Fibroblast of lung (primary cell): ENCODE data around the gene CLEC16A.

ENCODE experiments used
- EZH2 ChIP-seq: IDR thresholded peaks from 2 replicates; pipeline ENCODE4 v1.5.1; 2012; ENCODE audit warnings: low read length, control low read depth, mild to moderate bottlenecking; ENCODE audit errors: missing control alignments
- TF ChIP-seq, protein P1 (sequence below), 2 donors: IDR thresholded peaks in 1 of 2; conservative IDR thresholded peaks in 1 of 2; 1 replicate in 1 of 2; 2 replicates in 1 of 2; pipeline ENCODE4 v1.5.1; 2011 to 2012; ENCODE audit warnings: low read length in 2 of 2, control low read depth in 1 of 2, inconsistent platforms in 1 of 2, low read depth in 1 of 2, mild to moderate bottlenecking in 1 of 2

DNA sequence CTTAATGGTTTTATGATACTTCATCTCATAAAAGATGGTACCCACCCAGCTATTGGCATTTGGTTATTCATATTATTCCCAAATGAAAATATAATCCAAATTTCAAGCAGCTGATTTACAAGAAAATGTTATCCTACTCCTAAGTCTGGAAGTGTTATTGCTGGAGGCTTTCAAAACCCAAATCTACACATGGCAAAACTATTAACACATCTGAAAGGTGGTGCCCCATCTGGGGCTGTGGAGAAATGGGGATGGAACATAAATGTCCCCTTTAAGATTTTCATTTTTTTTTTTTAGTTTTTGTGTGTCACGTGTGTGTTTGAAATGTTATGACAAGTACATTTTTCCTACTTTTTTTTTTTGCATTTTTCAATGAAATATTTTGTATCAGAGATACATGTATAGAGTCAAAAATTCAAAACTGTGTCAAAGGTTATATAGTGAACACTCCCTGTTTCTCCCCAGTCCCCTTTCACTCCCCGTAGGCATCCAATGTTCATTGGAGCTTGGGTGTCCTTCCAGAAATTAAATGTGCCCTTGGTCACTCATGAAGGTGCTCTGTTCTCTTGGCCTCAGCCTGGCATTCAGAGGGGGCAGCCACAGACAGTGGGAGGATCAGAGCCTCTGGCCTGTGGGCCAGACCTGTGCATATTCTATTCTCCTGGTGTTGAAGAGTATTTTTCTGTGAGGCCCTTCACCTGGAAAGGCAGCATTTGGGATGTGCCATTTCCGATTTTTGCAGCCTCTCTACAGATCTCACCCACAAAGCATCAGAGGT, 79.1 kb downstream of the CLEC16A start:
- TF ChIP-seq, protein P1, sequence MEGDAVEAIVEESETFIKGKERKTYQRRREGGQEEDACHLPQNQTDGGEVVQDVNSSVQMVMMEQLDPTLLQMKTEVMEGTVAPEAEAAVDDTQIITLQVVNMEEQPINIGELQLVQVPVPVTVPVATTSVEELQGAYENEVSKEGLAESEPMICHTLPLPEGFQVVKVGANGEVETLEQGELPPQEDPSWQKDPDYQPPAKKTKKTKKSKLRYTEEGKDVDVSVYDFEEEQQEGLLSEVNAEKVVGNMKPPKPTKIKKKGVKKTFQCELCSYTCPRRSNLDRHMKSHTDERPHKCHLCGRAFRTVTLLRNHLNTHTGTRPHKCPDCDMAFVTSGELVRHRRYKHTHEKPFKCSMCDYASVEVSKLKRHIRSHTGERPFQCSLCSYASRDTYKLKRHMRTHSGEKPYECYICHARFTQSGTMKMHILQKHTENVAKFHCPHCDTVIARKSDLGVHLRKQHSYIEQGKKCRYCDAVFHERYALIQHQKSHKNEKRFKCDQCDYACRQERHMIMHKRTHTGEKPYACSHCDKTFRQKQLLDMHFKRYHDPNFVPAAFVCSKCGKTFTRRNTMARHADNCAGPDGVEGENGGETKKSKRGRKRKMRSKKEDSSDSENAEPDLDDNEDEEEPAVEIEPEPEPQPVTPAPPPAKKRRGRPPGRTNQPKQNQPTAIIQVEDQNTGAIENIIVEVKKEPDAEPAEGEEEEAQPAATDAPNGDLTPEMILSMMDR (conservative IDR thresholded peaks at IDR 0.05 in 1 of 2, IDR thresholded peaks at IDR 0.05 in 1 of 2; ENCODE audit: low read depth in 1 of 2, low read length in 2 of 2): no peak
- no peak for TF ChIP-seq EZH2
